ENCODE measurements around the gene IRGQ.
"Not testable (repeated sequence)": the region's sequence is repeated elsewhere in the genome, so short reads cannot be mapped to it uniquely, and the experiment has no call there.

IRGQ gene

GRCh38 chr19:43625918-43626579 lies 30.1 kb upstream of the IRGQ start:
- DNase-seq (ENCODE audit: low read depth) = no peak

- no peak for DNase-seq (ENCODE audit: low read depth)
Measured at GRCh38 chr19:43624933-43625332, 29.0 kb upstream of the IRGQ start.

GRCh38 chr19:43623889-43624670 lies 28.1 kb upstream of the IRGQ start:
- no peak for DNase-seq (ENCODE audit: low read depth)

GRCh38 chr19:43622956-43623355 lies 27.0 kb upstream of the IRGQ start:
- no peak for DNase-seq (ENCODE audit: low read depth)

GRCh38 chr19:43622070-43622469 lies 26.1 kb upstream of the IRGQ start:
- DNase-seq (ENCODE audit: low read depth) = no peak

- no peak for DNase-seq (ENCODE audit: low read depth)
Measured at GRCh38 chr19:43620061-43621001, 24.4 kb upstream of the IRGQ start.

- DNase-seq (ENCODE audit: low read depth) = peak; percentile 27
Measured at GRCh38 chr19:43619262-43620060, 23.5 kb upstream of the IRGQ start, which contains the start of gene ZNF428. Gene ZNF428, minus strand, starts transcription at chr19:43619629. Its CDS starts 5,325 bp downstream, at chr19:43614304.

- no peak for DNase-seq (ENCODE audit: low read depth)
Measured at GRCh38 chr19:43618921-43619261, 23.0 kb upstream of the IRGQ start.

- no peak for DNase-seq (ENCODE audit: low read depth)
Measured at GRCh38 chr19:43616954-43617353, 21.0 kb upstream of the IRGQ start.

GRCh38 chr19:43616306-43616705 lies 20.4 kb upstream of the IRGQ start:
- DNase-seq (ENCODE audit: low read depth) = no peak

GRCh38 chr19:43612374-43612773 lies 16.4 kb upstream of the IRGQ start:
- DNase-seq (ENCODE audit: low read depth) = no peak

- DNase-seq (ENCODE audit: low read depth) = no peak
Measured at GRCh38 chr19:43611788-43612187, 15.9 kb upstream of the IRGQ start, which contains the start of gene SRRM5. Gene SRRM5, plus strand, starts transcription at chr19:43612088. Its CDS starts 34 bp downstream, at chr19:43612122.

GRCh38 chr19:43610493-43610892 lies 14.6 kb upstream of the IRGQ start:
- no peak for DNase-seq (ENCODE audit: low read depth)

GRCh38 chr19:43609872-43610271 lies 13.9 kb upstream of the IRGQ start:
- no peak for DNase-seq (ENCODE audit: low read depth)

GRCh38 chr19:43607238-43608205 lies 11.6 kb upstream of the IRGQ start:
- DNase-seq (ENCODE audit: low read depth) = no peak

- no peak for DNase-seq (ENCODE audit: low read depth)
Measured at GRCh38 chr19:43606569-43607229, 10.8 kb upstream of the IRGQ start.

- no peak for DNase-seq (ENCODE audit: low read depth)
Measured at GRCh38 chr19:43605875-43606568, 10.1 kb upstream of the IRGQ start.

GRCh38 chr19:43600326-43600725 lies 4.4 kb upstream of the IRGQ start:
- not testable (repeated sequence) for DNase-seq (ENCODE audit: low read depth)

- DNase-seq (ENCODE audit: low read depth) = no peak
Measured at GRCh38 chr19:43599635-43600295, 3.8 kb upstream of the IRGQ start.

All from GM04503 (cell line).